OCI-LY7 (cell line): ENCODE results near the gene NIM1K. TPM values are rescaled to one million over a fixed set of nuclear protein-coding genes. Genes with fewer than 3 reads are reported as not detected.

Source experiments
- BruUV-seq: library from RNA; stranded (reverse); fragments of 400-500 nt; replicated peaks from 2 replicates; lab custom pipeline; 2021; lab: Mats Ljungman, UMichigan
- CTCF ChIA-PET: fragments of 300-600 bp; sonication (Branson Sonifier 250); formaldehyde crosslinking; loops from one replicate; lab custom pipeline; 2022; ENCODE audit warnings: antibody characterized with exemption; ENCODE audit not compliant: unreplicated experiment; lab: Charles Lee
- POLR2A ChIA-PET: fragments of 300-600 bp; sonication (Branson Sonifier 250); formaldehyde crosslinking; loops from one replicate; lab custom pipeline; 2022; ENCODE audit warnings: antibody characterized with exemption; lab: Charles Lee
- DNase-seq: peaks from one replicate; pipeline ENCODE4 v3.0.0-alpha.2; 2015; ENCODE audit warnings: low spot score
- H2AFZ ChIP-seq: fragments of 200-600 bp; sonication (generic), shearing (Covaris generic); 2 replicates; pipeline ENCODE4 v1.6.1; 2014; ENCODE audit warnings: mild to moderate bottlenecking, antibody characterized with exemption, low read length, moderate library complexity
- H3K27ac ChIP-seq: fragments of 200-600 bp; sonication (generic); 2 replicates; pipeline ENCODE4 v1.5.1; 2014; ENCODE audit warnings: mixed run types, low read depth, mild to moderate bottlenecking, moderate library complexity, low read length, inconsistent platforms; ENCODE audit not compliant: poor library complexity, severe bottlenecking
- H3K36me3 ChIP-seq: fragments of 200-600 bp; sonication (generic); 2 replicates; pipeline ENCODE4 v1.6.1; 2014; ENCODE audit warnings: mild to moderate bottlenecking, antibody characterized with exemption, low read length, moderate library complexity, mixed read lengths; ENCODE audit not compliant: insufficient read depth
- H3K4me1 ChIP-seq: fragments of 200-600 bp; sonication (generic); 2 replicates; pipeline ENCODE4 v1.5.1; 2014; ENCODE audit warnings: mild to moderate bottlenecking, low read length; ENCODE audit not compliant: insufficient read depth, poor library complexity, severe bottlenecking
- H3K4me2 ChIP-seq: fragments of 200-600 bp; sonication (generic); 2 replicates; pipeline ENCODE4 v1.6.1; 2014; ENCODE audit warnings: mild to moderate bottlenecking, low read length
- H3K4me3 ChIP-seq: fragments of 200-600 bp; sonication (generic); 2 replicates; pipeline ENCODE4 v1.5.1; 2014; ENCODE audit warnings: mild to moderate bottlenecking, low read depth, low read length; ENCODE audit not compliant: poor library complexity, severe bottlenecking
- H3K79me2 ChIP-seq: fragments of 200-600 bp; sonication (generic); 2 replicates; pipeline ENCODE4 v1.6.1; 2016; ENCODE audit warnings: low read depth, mild to moderate bottlenecking, low read length, moderate library complexity, mixed read lengths; ENCODE audit not compliant: insufficient read depth
- H3K9me2 ChIP-seq: fragments of 200-600 bp; sonication (generic); 2 replicates; pipeline ENCODE4 v1.6.1; 2016; ENCODE audit warnings: mild to moderate bottlenecking, low read length, mixed read lengths; ENCODE audit not compliant: insufficient read depth
- H3K9me3 ChIP-seq: fragments of 200-600 bp; sonication (generic); 2 replicates; pipeline ENCODE4 v1.6.1; 2014; ENCODE audit warnings: mild to moderate bottlenecking, mixed run types, low read length, mixed read lengths
- H4K20me1 ChIP-seq: fragments of 200-600 bp; sonication (generic); 2 replicates; pipeline ENCODE4 v1.6.1; 2014; ENCODE audit warnings: mild to moderate bottlenecking, antibody characterized with exemption, low read length, moderate library complexity, mixed read lengths; ENCODE audit not compliant: insufficient read depth
- CTCF ChIP-seq: fragments of 200-600 bp; sonication (generic); conservative IDR thresholded peaks from 2 replicates; pipeline ENCODE4 v1.5.1; 2014; ENCODE audit warnings: mild to moderate bottlenecking, antibody characterized with exemption, low read length, moderate library complexity, mixed read lengths
- EZH2phosphoT487 ChIP-seq: fragments of 200-600 bp; sonication (generic); IDR thresholded peaks from 2 replicates; pipeline ENCODE4 v1.6.1; 2018; ENCODE audit warnings: low read depth, borderline replicate concordance, mild to moderate bottlenecking, mixed run types, antibody characterized with exemption, low read length, moderate library complexity, mixed read lengths
- intact Hi-C: fragments of 100-400 bp; cut with micrococcal nuclease; formaldehyde crosslinking; loops from one replicate; pipeline ENCODE4 v1.10.0; 2022; ENCODE audit not compliant: unreplicated experiment
- total RNA-seq, 2 experiments: library from RNA; depleted of rRNA in 1 of 2; stranded (reverse); fragments of >200 nt in 1 of 2; shearing (Covaris generic) in 1 of 2; gene quantifications; 2 replicates each; pipeline ENCODE4 v1.2.3, GENCODE V29; 2014 to 2022

Gene NIM1K
- total RNA-seq, 2 experiments from 2014 or later, result 0.41 to 0.68 TPM

GRCh38 chr5:43208658-43209057 lies 16.6 kb downstream of the NIM1K start:
- TF ChIP-seq CTCF (no peak), EZH2phosphoT487 (no peak)
- no TSS peak for BruUV-seq
- Histone ChIP-seq H2AFZ (no peak overlapping the region), H3K36me3 (no peaks in the 10 kb centered on the region), H4K20me1 (no peaks in the 10 kb centered on the region), H3K27ac (no peak overlapping the region), H3K4me1 (no peaks in the 10 kb centered on the region), H3K4me3 (no peak overlapping the region), H3K9me2 (no peaks in the 10 kb centered on the region), H3K79me2 (no peaks in the 10 kb centered on the region), H3K9me3 (no peaks in the 10 kb centered on the region), H3K4me2 (no peak overlapping the region)
- ChIA-PET POLR2A (no interaction called here), CTCF (no interaction called here)
- no peak for DNase-seq
- intact Hi-C loops, result no loop called here

DNA sequence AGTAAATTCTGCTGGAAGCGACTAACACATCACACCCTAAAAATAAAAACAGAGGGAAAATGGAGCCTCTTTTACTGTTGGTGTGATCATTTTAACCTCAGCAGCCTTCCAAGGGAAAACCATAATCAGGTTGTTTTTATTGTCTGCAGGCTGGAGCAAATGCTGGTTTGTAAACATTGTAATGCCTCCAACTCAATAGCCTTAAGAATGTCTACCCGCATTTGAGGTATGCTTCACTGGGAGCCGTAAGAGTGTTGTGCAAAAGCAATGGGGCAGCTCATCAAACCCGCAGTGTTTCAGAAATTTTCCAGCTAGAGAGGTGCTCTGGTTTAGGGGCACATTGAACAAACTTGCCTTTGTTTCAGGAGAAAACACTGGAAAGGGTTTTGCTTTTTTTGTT lies 17.0 kb downstream of the NIM1K start:
- intact Hi-C loops, result no loop called here
- no peaks in the 10 kb centered on the region for H4K20me1 ChIP-seq
- H3K4me2 ChIP-seq, result no peak overlapping the region
- DNase-seq, result no peak
- no TSS peak for BruUV-seq
- no peaks in the 10 kb centered on the region for H3K79me2 ChIP-seq
- H3K4me1 ChIP-seq, result no peaks in the 10 kb centered on the region
- CTCF ChIA-PET, result no interaction called here
- H2AFZ ChIP-seq, result no peak overlapping the region
- no peaks in the 10 kb centered on the region for H3K36me3 ChIP-seq
- H3K9me2 ChIP-seq, result no peaks in the 10 kb centered on the region
- H3K4me3 ChIP-seq, result no peak overlapping the region
- no peak overlapping the region for H3K27ac ChIP-seq
- POLR2A ChIA-PET, result no interaction called here
- no peaks in the 10 kb centered on the region for H3K9me3 ChIP-seq
- TF ChIP-seq EZH2phosphoT487 (no peak), CTCF (no peak)

DNA sequence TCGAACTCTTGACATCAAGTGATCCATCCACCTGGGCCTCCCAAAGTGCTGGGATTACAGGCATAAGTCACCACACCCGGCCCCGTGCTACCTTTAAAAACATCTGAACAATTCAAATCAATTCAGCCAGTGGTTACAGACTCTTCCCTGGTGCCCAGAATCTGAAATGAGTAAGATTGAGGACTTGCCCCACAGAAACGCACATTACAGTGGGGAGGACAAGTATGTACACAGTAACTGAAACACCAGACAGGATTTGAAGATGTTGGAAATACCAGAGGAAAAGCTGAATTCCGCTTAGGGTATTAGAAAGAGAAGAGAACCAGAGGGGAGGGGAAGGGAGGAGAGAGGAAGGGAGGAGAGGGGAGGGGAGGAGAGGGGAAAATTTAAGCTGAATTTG lies 17.8 kb downstream of the NIM1K start:
- H3K9me3 ChIP-seq, result no peaks in the 10 kb centered on the region
- H3K4me3 ChIP-seq, result no peak overlapping the region
- H3K79me2 ChIP-seq, result no peaks in the 10 kb centered on the region
- intact Hi-C loops, result no loop called here
- BruUV-seq, result no TSS peak
- no peak for TF ChIP-seq CTCF
- no peak for TF ChIP-seq EZH2phosphoT487
- no peak for DNase-seq
- H3K27ac ChIP-seq, result no peak overlapping the region
- no peaks in the 10 kb centered on the region for H4K20me1 ChIP-seq
- no peaks in the 10 kb centered on the region for H3K36me3 ChIP-seq
- no peak overlapping the region for H2AFZ ChIP-seq
- ChIA-PET CTCF (no interaction called here), POLR2A (interaction anchor here (0.7 kb wide), 1 partner anchor 27 kb away, joined by 3 read pairs; no protein-coding TSS in a partner anchor)
- H3K4me1 ChIP-seq, result no peaks in the 10 kb centered on the region
- H3K4me2 ChIP-seq, result no peak overlapping the region
- H3K9me2 ChIP-seq, result no peaks in the 10 kb centered on the region
